HCT116 (cell line): ENCODE results near the gene SORBS1. TPM values are rescaled to one million over a fixed set of nuclear protein-coding genes. Genes with fewer than 3 reads are reported as not detected.

Source experiments
- ATAC-seq: fragments of 200-7000 bp; cut with Tn5 transposase; 2 replicates; pipeline ENCODE4 v1.9.1; 2020; ENCODE audit warnings: mild to moderate bottlenecking, moderate library complexity
- BruUV-seq: library from RNA; stranded (reverse); fragments of 400-500 nt; replicated peaks from 2 replicates; lab custom pipeline; 2021; lab: Mats Ljungman, UMichigan
- CTCF ChIA-PET: fragments of 300-600 bp; sonication (Branson Sonifier 250); formaldehyde crosslinking; loops from one replicate; lab custom pipeline; 2021; ENCODE audit warnings: antibody characterized with exemption; lab: Charles Lee
- POLR2A ChIA-PET: fragments of 300-600, 350-600 bp; sonication (Branson Sonifier 250); formaldehyde crosslinking; loops from one replicate; lab custom pipeline; 2021; ENCODE audit warnings: antibody characterized with exemption; lab: Charles Lee
- RAD21 ChIA-PET, 2 experiments: fragments of 300-600 bp; sonication (Branson Sonifier 250); formaldehyde crosslinking; loops; one replicate each; lab custom pipeline; 2023; ENCODE audit warnings: low total read pairs in 2 of 2; ENCODE audit not compliant: uncharacterized antibody in 2 of 2, unreplicated experiment in 2 of 2, low non-redundant PET in 1 of 2; lab: Charles Lee
- DNase-seq: peaks from one replicate; pipeline ENCODE4 v3.0.0-alpha.2; 2010; ENCODE audit warnings: low read depth, low spot score
- H2AFZ ChIP-seq: fragments of 200-600 bp; shearing (Covaris generic), sonication (generic); 2 replicates; pipeline ENCODE4 v1.6.1; 2017; ENCODE audit warnings: low read depth, mixed run types, mixed read lengths, antibody characterized with exemption, low read length; ENCODE audit not compliant: poor library complexity, severe bottlenecking
- H3K27ac ChIP-seq: 2 replicates; pipeline ENCODE4 v1.5.1; 2012; ENCODE audit warnings: low read depth, low read length
- H3K27me3 ChIP-seq: fragments of 200-600 bp; sonication (generic); 2 replicates; pipeline ENCODE4 v1.6.1; 2016; ENCODE audit warnings: mixed run types, low read length, mixed read lengths; ENCODE audit not compliant: insufficient read depth
- H3K36me3 ChIP-seq, 2 experiments: fragments of 200-500 bp in 1 of 2; fragments of 200-600 bp in 1 of 2; sonication (Bioruptor generic) in 1 of 2; sonication (generic) in 1 of 2; 2 replicates each; pipeline versions ENCODE4 v1.5.1 to v1.6.1; 2014 to 2016; ENCODE audit warnings: low read length in 2 of 2, inconsistent platforms in 1 of 2, mixed read lengths in 1 of 2, mixed run types in 1 of 2; ENCODE audit not compliant: insufficient read depth in 2 of 2, control insufficient read depth in 1 of 2
- H3K4me1 ChIP-seq, 2 experiments: fragments of 200-600 bp in 1 of 2; sonication (generic) in 1 of 2; 2 replicates each; pipeline versions ENCODE4 v1.5.1 to v1.6.1; 2012 to 2017; ENCODE audit warnings: low read length in 2 of 2, inconsistent platforms in 1 of 2, mild to moderate bottlenecking in 1 of 2, mixed read lengths in 1 of 2, mixed run types in 1 of 2, moderate library complexity in 1 of 2; ENCODE audit not compliant: insufficient read depth in 2 of 2, control insufficient read depth in 1 of 2
- H3K4me2 ChIP-seq: fragments of 200-600 bp; sonication (generic); 2 replicates; pipeline ENCODE4 v1.6.1; 2017; ENCODE audit warnings: mixed run types, low read length, mixed read lengths
- H3K4me3 ChIP-seq, 2 experiments: fragments of 200-600 bp in 1 of 2; sonication (generic) in 1 of 2; replicated peaks in 1 of 2; 2 replicates each; pipeline ENCODE4 v1.5.1; 2011 to 2016; ENCODE audit warnings: low read length in 2 of 2, control low read depth in 1 of 2, low read depth in 1 of 2, mild to moderate bottlenecking in 1 of 2, mixed read lengths in 1 of 2, mixed run types in 1 of 2
- H3K79me2 ChIP-seq: fragments of 200-600 bp; sonication (generic); 2 replicates; pipeline ENCODE4 v1.6.1; 2017; ENCODE audit warnings: mild to moderate bottlenecking, mixed run types, low read length, moderate library complexity, mixed read lengths; ENCODE audit not compliant: insufficient read depth
- H3K9ac ChIP-seq: fragments of 200-600 bp; sonication (generic); 2 replicates; pipeline ENCODE4 v1.6.1; 2016; ENCODE audit warnings: low read length, mixed read lengths
- H3K9me2 ChIP-seq: fragments of 200-600 bp; sonication (generic), shearing (Covaris generic); 2 replicates; pipeline ENCODE4 v1.6.1; 2017; ENCODE audit warnings: mixed run types, mild to moderate bottlenecking, moderate library complexity; ENCODE audit not compliant: insufficient read depth
- H3K9me3 ChIP-seq, 2 experiments: fragments of 200-500 bp in 1 of 2; fragments of 200-600 bp in 1 of 2; sonication (Bioruptor generic) in 1 of 2; sonication (generic) in 1 of 2; 2 replicates each; pipeline ENCODE4 v1.6.1; 2014 to 2017; ENCODE audit warnings: low read length in 2 of 2, mixed read lengths in 2 of 2, inconsistent platforms in 1 of 2, low read depth in 1 of 2, mild to moderate bottlenecking in 1 of 2, mixed run types in 1 of 2, moderate library complexity in 1 of 2; ENCODE audit not compliant: control insufficient read depth in 1 of 2, insufficient read depth in 1 of 2
- H4K20me1 ChIP-seq: fragments of 200-600 bp; sonication (generic), shearing (Covaris generic); 2 replicates; pipeline ENCODE4 v1.6.1; 2017; ENCODE audit warnings: mixed run types, mild to moderate bottlenecking, moderate library complexity; ENCODE audit not compliant: insufficient read depth
- EGR1 ChIP-seq: IDR thresholded peaks from 2 replicates; pipeline ENCODE4 v1.6.1; 2012; ENCODE audit warnings: low read depth
- FOSL1 ChIP-seq: IDR thresholded peaks from 2 replicates; pipeline ENCODE4 v1.6.1; 2012; ENCODE audit warnings: low read depth
- JUND ChIP-seq: IDR thresholded peaks from 2 replicates; pipeline ENCODE4 v1.6.1; 2012
- POLR2A ChIP-seq: IDR thresholded peaks from 2 replicates; pipeline ENCODE4 v1.7.0; 2011; ENCODE audit warnings: borderline replicate concordance; ENCODE audit not compliant: insufficient read depth, insufficient read length; ENCODE audit errors: extremely low read depth
- SP1 ChIP-seq: IDR thresholded peaks from 2 replicates; pipeline ENCODE4 v1.6.1; 2012; ENCODE audit warnings: low read depth
- SRF ChIP-seq: IDR thresholded peaks from 2 replicates; pipeline ENCODE4 v1.6.1; 2012; ENCODE audit warnings: low read depth
- TCF7L2 ChIP-seq: IDR thresholded peaks from 2 replicates; pipeline ENCODE4 v1.7.0; 2011; ENCODE audit warnings: borderline replicate concordance, inconsistent platforms; ENCODE audit not compliant: insufficient read depth, insufficient read length; ENCODE audit errors: extremely low read depth
- YY1 ChIP-seq: IDR thresholded peaks from 2 replicates; pipeline ENCODE4 v1.6.1; 2011; ENCODE audit warnings: low read length, low read depth, moderate library complexity, mild to moderate bottlenecking; ENCODE audit not compliant: insufficient replicate concordance; ENCODE audit errors: extremely low read depth
- ZNF274 ChIP-seq: fragments of 200-500 bp; sonication (Bioruptor generic); IDR thresholded peaks from 2 replicates; pipeline ENCODE4 v1.6.1; 2014; ENCODE audit warnings: mild to moderate bottlenecking, low read depth, low read length, inconsistent platforms
- intact Hi-C: fragments of 100-400 bp; cut with micrococcal nuclease; formaldehyde crosslinking; loops from 2 replicates; pipeline ENCODE4 v1.10.0; 2022
- total RNA-seq: library from RNA; stranded (reverse); gene quantifications from one replicate; pipeline ENCODE4 v1.2.1, GENCODE V29; 2021; ENCODE audit not compliant: unreplicated experiment
- TF ChIP-seq, protein P1 (sequence below): IDR thresholded peaks from 2 replicates; pipeline ENCODE4 v1.6.1; 2011; ENCODE audit warnings: mild to moderate bottlenecking, low read length, moderate library complexity; ENCODE audit not compliant: insufficient replicate concordance; ENCODE audit errors: extremely low read depth
- TF ChIP-seq, protein P2 (sequence below): IDR thresholded peaks from 2 replicates; pipeline ENCODE4 v1.6.1; 2012

Gene SORBS1
- total RNA-seq, 1 experiment from 2014 or later = 3.4 TPM

GRCh38 chr10:95499482-95499989, 61.6 kb downstream of the SORBS1 start:
- no peaks in the 10 kb centered on the region for H3K9me2 ChIP-seq
- no peaks in the 10 kb centered on the region for H3K36me3 ChIP-seq
- no peaks in the 10 kb centered on the region for H3K27me3 ChIP-seq
- intact Hi-C loops = no loop called here
- H2AFZ ChIP-seq = no peak overlapping the region
- DNase-seq (no peak), ATAC-seq (no peak)
- no peak overlapping the region for H3K4me3 ChIP-seq
- RAD21 ChIA-PET = no interaction called here
- TF ChIP-seq SP1 (no peak), EGR1 (no peak), TCF7L2 (no peak), POLR2A (no peak), FOSL1 (no peak), JUND (no peak), YY1 (no peak), ZNF274 (no peak), SRF (no peak)
- TF ChIP-seq, protein P1, sequence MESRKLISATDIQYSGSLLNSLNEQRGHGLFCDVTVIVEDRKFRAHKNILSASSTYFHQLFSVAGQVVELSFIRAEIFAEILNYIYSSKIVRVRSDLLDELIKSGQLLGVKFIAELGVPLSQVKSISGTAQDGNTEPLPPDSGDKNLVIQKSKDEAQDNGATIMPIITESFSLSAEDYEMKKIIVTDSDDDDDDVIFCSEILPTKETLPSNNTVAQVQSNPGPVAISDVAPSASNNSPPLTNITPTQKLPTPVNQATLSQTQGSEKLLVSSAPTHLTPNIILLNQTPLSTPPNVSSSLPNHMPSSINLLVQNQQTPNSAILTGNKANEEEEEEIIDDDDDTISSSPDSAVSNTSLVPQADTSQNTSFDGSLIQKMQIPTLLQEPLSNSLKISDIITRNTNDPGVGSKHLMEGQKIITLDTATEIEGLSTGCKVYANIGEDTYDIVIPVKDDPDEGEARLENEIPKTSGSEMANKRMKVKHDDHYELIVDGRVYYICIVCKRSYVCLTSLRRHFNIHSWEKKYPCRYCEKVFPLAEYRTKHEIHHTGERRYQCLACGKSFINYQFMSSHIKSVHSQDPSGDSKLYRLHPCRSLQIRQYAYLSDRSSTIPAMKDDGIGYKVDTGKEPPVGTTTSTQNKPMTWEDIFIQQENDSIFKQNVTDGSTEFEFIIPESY = no peak
- TF ChIP-seq, protein P2, sequence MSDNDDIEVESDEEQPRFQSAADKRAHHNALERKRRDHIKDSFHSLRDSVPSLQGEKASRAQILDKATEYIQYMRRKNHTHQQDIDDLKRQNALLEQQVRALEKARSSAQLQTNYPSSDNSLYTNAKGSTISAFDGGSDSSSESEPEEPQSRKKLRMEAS = no peak
- TF ChIP-seq, all 23 proteins: peak for 0
- Histone ChIP-seq H4K20me1 (no peaks in the 10 kb centered on the region), H3K79me2 (no peaks in the 10 kb centered on the region), H3K9ac (no peak overlapping the region), H3K27ac (no peak overlapping the region), H3K4me1 (no peaks in the 10 kb centered on the region), H3K4me2 (no peak overlapping the region), H3K9me3 (no peaks in the 10 kb centered on the region)
- ChIA-PET POLR2A (no interaction called here), CTCF (no interaction called here)
- no TSS peak for BruUV-seq
